Ectodermal cell (in vitro differentiated cells): Measurements from ENCODE around the gene ST8SIA5. TPM values are rescaled to one million over a fixed set of nuclear protein-coding genes. Genes with fewer than 3 reads are reported as not detected.
"Not testable (repeated sequence)": the region's sequence is repeated elsewhere in the genome, so short reads cannot be mapped to it uniquely, and the experiment has no call there.

Experiments used
- H3K27ac ChIP-seq: 2 replicates; pipeline ENCODE4 v1.7.0; 2013; ENCODE audit warnings: mild to moderate bottlenecking, low read depth, low read length; ENCODE audit not compliant: insufficient read depth, poor library complexity, severe bottlenecking
- H3K27me3 ChIP-seq: 2 replicates; pipeline ENCODE4 v1.7.0; 2013; ENCODE audit warnings: mild to moderate bottlenecking, low read length; ENCODE audit not compliant: insufficient read depth, control insufficient read depth, poor library complexity, severe bottlenecking
- H3K36me3 ChIP-seq: one replicate; pipeline ENCODE4 v1.7.0; 2013; ENCODE audit warnings: low read length; ENCODE audit not compliant: control insufficient read depth, insufficient read depth
- H3K4me1 ChIP-seq: one replicate; pipeline ENCODE4 v1.7.0; 2013; ENCODE audit warnings: low read length; ENCODE audit not compliant: control insufficient read depth, insufficient read depth
- H3K4me3 ChIP-seq: 2 replicates; pipeline ENCODE4 v1.7.0; 2013; ENCODE audit warnings: low read depth, low read length, control low read depth; ENCODE audit not compliant: insufficient read depth
- H3K9me3 ChIP-seq: 2 replicates; pipeline ENCODE4 v1.7.0; 2013; ENCODE audit warnings: mild to moderate bottlenecking, low read length, moderate library complexity; ENCODE audit not compliant: control insufficient read depth
- WGBS, 2 experiments: methylation state at CpG; one replicate each; pipeline ENCODE4 v1.1.7; 2013; ENCODE audit warnings: missing lambda C conversion rate in 2 of 2; 5-methylcytosine and 5-hydroxymethylcytosine counted together
- polyA plus RNA-seq, 4 experiments: library from polyadenylated mRNA; stranded (reverse); fragments of 50-300 nt; gene quantifications; one replicate each; pipeline ENCODE4 v1.2.3, GENCODE V29; 2013

The ST8SIA5 gene, protein sequence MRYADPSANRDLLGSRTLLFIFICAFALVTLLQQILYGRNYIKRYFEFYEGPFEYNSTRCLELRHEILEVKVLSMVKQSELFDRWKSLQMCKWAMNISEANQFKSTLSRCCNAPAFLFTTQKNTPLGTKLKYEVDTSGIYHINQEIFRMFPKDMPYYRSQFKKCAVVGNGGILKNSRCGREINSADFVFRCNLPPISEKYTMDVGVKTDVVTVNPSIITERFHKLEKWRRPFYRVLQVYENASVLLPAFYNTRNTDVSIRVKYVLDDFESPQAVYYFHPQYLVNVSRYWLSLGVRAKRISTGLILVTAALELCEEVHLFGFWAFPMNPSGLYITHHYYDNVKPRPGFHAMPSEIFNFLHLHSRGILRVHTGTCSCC
- 0.28 TPM for polyA plus RNA-seq (2013, experiment 1 of 4)
- 0.57 TPM for polyA plus RNA-seq (2013, experiment 2 of 4)
- 0.64 TPM for polyA plus RNA-seq (2013, experiment 3 of 4)
- polyA plus RNA-seq (2013, experiment 4 of 4): 0.16 TPM

DNA sequence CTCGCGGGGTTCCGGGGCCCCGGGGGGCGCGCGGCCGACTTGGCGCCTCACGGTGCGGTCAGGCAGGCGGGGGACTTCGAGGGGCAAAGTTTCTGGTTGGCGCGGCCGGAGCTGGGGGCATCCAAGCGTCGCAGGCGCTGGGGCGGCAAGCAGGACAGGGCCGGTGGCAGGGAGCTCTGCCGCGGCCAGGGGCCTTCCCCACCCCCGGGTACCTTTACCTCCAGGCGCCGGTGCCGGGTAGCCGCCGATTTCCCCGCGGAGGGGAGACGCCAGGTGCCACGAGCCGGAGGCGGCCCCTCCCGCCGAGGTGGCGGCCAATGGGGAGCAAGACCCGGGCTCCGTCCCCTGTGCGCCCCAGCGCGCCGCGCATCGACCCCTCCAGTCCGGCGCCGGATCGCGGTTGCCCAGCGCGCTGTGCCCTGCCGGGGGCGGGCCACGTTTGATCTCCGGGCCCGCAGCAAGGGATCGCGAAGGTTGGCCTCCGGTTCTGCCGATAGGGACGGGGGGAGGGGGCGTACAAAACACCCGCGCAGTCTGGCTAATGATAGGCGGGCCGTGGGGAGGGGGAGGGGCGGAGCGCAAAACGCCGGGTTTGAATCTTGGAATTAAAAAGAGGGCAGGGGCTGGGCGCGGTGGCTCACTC lies at the start of gene ST8SIA5:
TSS of gene ST8SIA5 (minus strand) at position 495 of the 643 bp plus-strand sequence. CDS start 545 bp downstream, outside the sequence.
- Histone ChIP-seq H3K4me3 (peak within 1 kb of the TSS; percentile 39), H3K27ac (no peak within 1 kb of the TSS), H3K27me3 (peaks cover 66% of the 10 kb centered on the region), H3K4me1 (peaks cover 20% of the 10 kb centered on the region), H3K36me3 (no peaks in the 10 kb centered on the region), H3K9me3 (no peaks in the 10 kb centered on the region)
- 1% methylated on average over 74 of the region's 74 CpGs for WGBS, 2 experiments

DNA sequence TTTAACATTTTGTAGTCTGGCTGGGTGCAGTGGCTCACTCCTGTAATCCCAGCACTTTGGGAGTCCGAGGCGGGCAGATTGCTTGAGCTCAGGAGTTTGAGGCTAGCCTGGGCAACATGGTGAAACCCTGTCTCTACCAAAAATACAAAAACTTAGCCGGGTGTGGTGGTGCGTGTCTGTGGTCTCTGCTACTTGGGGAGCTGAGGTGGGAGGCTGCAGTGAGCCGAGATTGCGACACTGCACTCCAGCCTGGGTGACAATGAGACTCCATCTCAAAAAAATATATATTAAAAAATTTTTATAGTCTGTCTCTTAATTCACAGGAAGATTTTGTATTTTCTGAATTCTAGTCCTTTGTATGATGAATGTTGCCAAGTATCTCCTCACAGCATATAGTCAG lies 39.1 kb upstream of the ST8SIA5 start:
- H3K9me3 ChIP-seq, H3K27me3 ChIP-seq, H3K4me1 ChIP-seq, H3K4me3 ChIP-seq, H3K27ac ChIP-seq, H3K36me3 ChIP-seq: not testable (repeated sequence)
- 91 to 95% methylated on average over 6 of the region's 6 CpGs for WGBS, 2 experiments

GRCh38 chr18:46794607-46795006 lies 37.8 kb upstream of the ST8SIA5 start:
- Histone ChIP-seq H3K27me3 (no peaks in the 10 kb centered on the region), H3K4me1 (no peaks in the 10 kb centered on the region), H3K9me3 (no peaks in the 10 kb centered on the region), H3K27ac (no peak overlapping the region), H3K36me3 (peaks cover 4% of the 10 kb centered on the region), H3K4me3 (no peak overlapping the region)
- 68 to 89% methylated on average over 1 of the region's 1 CpG for WGBS, 2 experiments

GRCh38 chr18:46793565-46793964 lies 36.7 kb upstream of the ST8SIA5 start:
- H3K4me1 ChIP-seq: no peaks in the 10 kb centered on the region
- no peak overlapping the region for H3K4me3 ChIP-seq
- H3K36me3 ChIP-seq: peaks cover 4% of the 10 kb centered on the region
- no peaks in the 10 kb centered on the region for H3K27me3 ChIP-seq
- 86 to 90% methylated on average over 3 of the region's 3 CpGs for WGBS, 2 experiments
- H3K27ac ChIP-seq: no peak overlapping the region
- no peaks in the 10 kb centered on the region for H3K9me3 ChIP-seq

GRCh38 chr18:46789088-46789487 lies 32.2 kb upstream of the ST8SIA5 start:
- H3K36me3 ChIP-seq: peaks cover 4% of the 10 kb centered on the region
- no peaks in the 10 kb centered on the region for H3K27me3 ChIP-seq
- no peak overlapping the region for H3K27ac ChIP-seq
- no peaks in the 10 kb centered on the region for H3K4me1 ChIP-seq
- H3K9me3 ChIP-seq: peaks cover 2% of the 10 kb centered on the region
- WGBS, 2 experiments: 93% methylated on average over 4 of the region's 4 CpGs
- no peak overlapping the region for H3K4me3 ChIP-seq

DNA sequence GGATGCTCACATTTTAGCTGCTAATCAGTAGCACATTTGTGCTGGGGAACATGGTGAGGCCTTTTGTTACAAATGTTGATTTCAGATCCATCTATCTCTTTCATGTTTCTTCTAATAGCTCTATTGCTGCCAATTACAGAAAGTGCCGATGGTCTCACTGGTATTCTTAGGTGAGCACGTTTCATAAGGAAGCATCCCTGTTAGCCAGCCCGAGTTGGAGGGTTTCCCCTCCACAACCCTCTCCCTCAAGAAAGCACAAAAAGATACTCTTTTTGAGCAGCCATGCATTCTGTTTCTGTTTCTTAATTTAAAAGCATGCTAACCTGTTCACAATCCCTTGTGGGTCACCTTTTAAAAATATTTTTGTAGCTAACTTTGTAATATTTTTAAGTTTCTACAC lies 30.8 kb upstream of the ST8SIA5 start:
- Histone ChIP-seq H3K36me3 (peaks cover 4% of the 10 kb centered on the region), H3K27ac (no peak overlapping the region), H3K4me1 (no peaks in the 10 kb centered on the region), H3K9me3 (peaks cover 2% of the 10 kb centered on the region), H3K27me3 (no peaks in the 10 kb centered on the region), H3K4me3 (no peak overlapping the region)
- 86 to 91% methylated on average over 3 of the region's 3 CpGs for WGBS, 2 experiments

DNA sequence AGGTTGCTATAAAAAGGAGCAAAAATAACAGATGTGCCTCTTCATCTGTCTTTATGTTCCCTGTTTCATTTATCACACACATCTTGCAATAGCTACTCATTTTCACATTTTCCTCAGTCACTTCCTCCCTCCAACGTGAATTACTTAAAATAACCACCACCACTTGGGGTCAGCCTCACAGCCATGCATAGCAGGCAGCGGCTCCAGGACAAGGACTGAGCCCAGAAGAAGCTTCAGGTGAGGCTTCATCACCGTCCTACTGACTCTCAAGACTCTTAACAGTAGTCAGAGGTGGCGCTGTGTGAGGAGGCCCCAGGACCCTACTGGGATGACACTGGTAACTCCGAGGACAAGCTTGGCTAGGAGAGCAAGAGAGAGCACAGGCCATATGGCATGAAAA lies 15.5 kb upstream of the ST8SIA5 start:
- H3K27me3 ChIP-seq: no peaks in the 10 kb centered on the region
- H3K4me3 ChIP-seq: no peak overlapping the region
- WGBS, 2 experiments: 75 to 76% methylated on average over 5 of the region's 5 CpGs
- H3K4me1 ChIP-seq: no peaks in the 10 kb centered on the region
- no peak overlapping the region for H3K27ac ChIP-seq
- no peaks in the 10 kb centered on the region for H3K36me3 ChIP-seq
- no peaks in the 10 kb centered on the region for H3K9me3 ChIP-seq

- Histone ChIP-seq H3K4me3 (no peak overlapping the region), H3K36me3 (no peaks in the 10 kb centered on the region), H3K27me3 (no peaks in the 10 kb centered on the region), H3K27ac (no peak overlapping the region), H3K9me3 (no peaks in the 10 kb centered on the region), H3K4me1 (no peaks in the 10 kb centered on the region)
- WGBS, 2 experiments: 77 to 80% methylated on average over 3 of the region's 3 CpGs
Measured at GRCh38 chr18:46771141-46771540, 14.3 kb upstream of the ST8SIA5 start.

- Histone ChIP-seq H3K9me3 (no peaks in the 10 kb centered on the region), H3K36me3 (no peaks in the 10 kb centered on the region), H3K27me3 (no peaks in the 10 kb centered on the region), H3K27ac (no peak overlapping the region), H3K4me1 (no peaks in the 10 kb centered on the region), H3K4me3 (no peak overlapping the region)
- WGBS, 2 experiments: 83 to 85% methylated on average over 2 of the region's 2 CpGs
Measured at GRCh38 chr18:46770708-46771107, 13.9 kb upstream of the ST8SIA5 start.

- Histone ChIP-seq H3K4me1 (no peaks in the 10 kb centered on the region), H3K27me3 (no peaks in the 10 kb centered on the region), H3K27ac (no peak overlapping the region), H3K4me3 (no peak overlapping the region), H3K36me3 (no peaks in the 10 kb centered on the region), H3K9me3 (no peaks in the 10 kb centered on the region)
- 75% methylated on average over 9 of the region's 9 CpGs for WGBS, 2 experiments
Measured at GRCh38 chr18:46768166-46768921, 11.5 kb upstream of the ST8SIA5 start.
